Caco-2 (cell line): ENCODE data around the gene SS18. TPM values are rescaled to one million over a fixed set of nuclear protein-coding genes. Genes with fewer than 3 reads are reported as not detected.

Source experiments
- BruUV-seq: library from RNA; stranded (reverse); fragments of 400-500 nt; replicated peaks from 2 replicates; lab custom pipeline; 2021; lab: Mats Ljungman, UMichigan
- CTCF ChIA-PET: fragments of 300-600 bp; sonication (Branson Sonifier 250); formaldehyde crosslinking; loops from one replicate; lab custom pipeline; 2022; ENCODE audit warnings: antibody characterized with exemption; lab: Charles Lee
- POLR2A ChIA-PET: fragments of 300-600 bp; sonication (Branson Sonifier 250); formaldehyde crosslinking; loops from one replicate; lab custom pipeline; 2022; ENCODE audit warnings: antibody characterized with exemption; lab: Charles Lee
- DNase-seq, 2 experiments: peaks; one replicate each; pipeline versions ENCODE4 v3.0.0 to v3.0.0-alpha.2; 2020 to 2022
- H3K27me3 ChIP-seq: replicated peaks from 2 replicates; pipeline ENCODE4 v1.6.0; 2011; ENCODE audit warnings: low read length; ENCODE audit not compliant: control insufficient read depth, insufficient read depth
- H3K36me3 ChIP-seq: 2 replicates; pipeline ENCODE4 v1.5.1; 2011; ENCODE audit warnings: low read length; ENCODE audit not compliant: control insufficient read depth, insufficient read depth
- H3K4me1 ChIP-seq: fragments of 250-450 bp; sonication (Bioruptor Pico); 2 replicates; pipeline ENCODE4 v1.5.1; 2020; ENCODE audit warnings: mild to moderate bottlenecking
- H3K4me3 ChIP-seq: 2 replicates; pipeline ENCODE4 v1.5.1; 2011; ENCODE audit warnings: low read depth, mild to moderate bottlenecking, control low read depth, low read length
- H3K9me3 ChIP-seq: fragments of 250-450 bp; sonication (Bioruptor Pico); 2 replicates; pipeline ENCODE4 v1.5.1; 2020; ENCODE audit warnings: mild to moderate bottlenecking, moderate library complexity
- H3K27ac Mint-ChIP-seq: one replicate; pipeline ENCODE4 v1.8.0; 2022; ENCODE audit warnings: mixed read lengths; ENCODE audit not compliant: unreplicated experiment
- H3K27me3 Mint-ChIP-seq: one replicate; pipeline ENCODE4 v1.8.0; 2022; ENCODE audit warnings: mixed read lengths; ENCODE audit not compliant: insufficient read depth, unreplicated experiment
- H3K36me3 Mint-ChIP-seq: one replicate; pipeline ENCODE4 v1.8.0; 2022; ENCODE audit warnings: mild to moderate bottlenecking, mixed read lengths; ENCODE audit not compliant: insufficient read depth, unreplicated experiment
- H3K4me1 Mint-ChIP-seq: one replicate; pipeline ENCODE4 v1.8.0; 2022; ENCODE audit warnings: low read depth, mixed read lengths; ENCODE audit not compliant: unreplicated experiment
- H3K4me3 Mint-ChIP-seq: one replicate; pipeline ENCODE4 v1.8.0; 2022; ENCODE audit warnings: mild to moderate bottlenecking, moderate library complexity, mixed read lengths; ENCODE audit not compliant: unreplicated experiment
- H3K9me3 Mint-ChIP-seq: one replicate; pipeline ENCODE4 v1.8.0; 2022; ENCODE audit warnings: mixed read lengths; ENCODE audit not compliant: unreplicated experiment
- intact Hi-C: fragments of 100-400 bp; cut with micrococcal nuclease; formaldehyde crosslinking; loops from one replicate; pipeline ENCODE4 v1.10.0; 2022; ENCODE audit not compliant: unreplicated experiment
- total RNA-seq: library from RNA; stranded (reverse); gene quantifications from 2 replicates; pipeline ENCODE4 v1.2.3, GENCODE V29; 2022
- TF ChIP-seq, protein P1 (sequence below), 2 experiments: fragments of 200-600 bp in 1 of 2; IDR thresholded peaks; 1 replicate in 1 of 2; 2 replicates in 1 of 2; pipeline versions ENCODE4 v1.5.1 to v1.8.0; 2011 to 2022; ENCODE audit warnings: antibody characterized with exemption in 1 of 2, control low read depth in 1 of 2, inconsistent platforms in 1 of 2, low read depth in 1 of 2, low read length in 1 of 2, mild to moderate bottlenecking in 1 of 2, moderate library complexity in 1 of 2; ENCODE audit not compliant: insufficient read depth in 1 of 2, severe bottlenecking in 1 of 2, unreplicated experiment in 1 of 2

SS18 gene
- total RNA-seq, 1 experiment from 2014 or later = 34.6 TPM

DNA sequence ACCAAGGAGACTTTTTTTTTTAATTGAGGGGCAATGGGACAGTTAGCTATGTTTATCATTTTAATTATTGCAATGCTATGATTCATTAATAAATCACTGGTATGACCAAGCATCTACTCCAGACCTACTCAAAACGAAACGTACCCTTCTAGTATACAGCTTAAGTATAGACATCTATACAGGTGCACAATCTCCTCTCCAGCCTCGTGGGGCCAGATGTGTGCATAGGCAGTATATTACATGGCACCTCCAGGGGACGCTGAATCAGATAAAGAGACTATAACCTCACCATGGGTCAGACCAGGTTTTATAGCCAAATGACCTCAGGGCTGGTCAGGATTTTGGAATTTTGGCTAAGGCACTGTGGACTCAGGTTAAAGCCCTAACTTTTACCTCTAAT lies 86.6 kb downstream of the SS18 start:
- no peaks in the 10 kb centered on the region for H3K36me3 ChIP-seq
- intact Hi-C loops = no loop called here
- ChIA-PET CTCF (no interaction called here), POLR2A (no interaction called here)
- no peaks in the 10 kb centered on the region for H3K27me3 ChIP-seq
- Mint-ChIP-seq H3K27me3 (peaks cover 2% of the 10 kb centered on the region), H3K4me3 (no peak overlapping the region), H3K36me3 (no peaks in the 10 kb centered on the region), H3K27ac (no peak overlapping the region), H3K9me3 (no peaks in the 10 kb centered on the region), H3K4me1 (no peaks in the 10 kb centered on the region)
- no peaks in the 10 kb centered on the region for H3K9me3 ChIP-seq
- TF ChIP-seq, protein P1, sequence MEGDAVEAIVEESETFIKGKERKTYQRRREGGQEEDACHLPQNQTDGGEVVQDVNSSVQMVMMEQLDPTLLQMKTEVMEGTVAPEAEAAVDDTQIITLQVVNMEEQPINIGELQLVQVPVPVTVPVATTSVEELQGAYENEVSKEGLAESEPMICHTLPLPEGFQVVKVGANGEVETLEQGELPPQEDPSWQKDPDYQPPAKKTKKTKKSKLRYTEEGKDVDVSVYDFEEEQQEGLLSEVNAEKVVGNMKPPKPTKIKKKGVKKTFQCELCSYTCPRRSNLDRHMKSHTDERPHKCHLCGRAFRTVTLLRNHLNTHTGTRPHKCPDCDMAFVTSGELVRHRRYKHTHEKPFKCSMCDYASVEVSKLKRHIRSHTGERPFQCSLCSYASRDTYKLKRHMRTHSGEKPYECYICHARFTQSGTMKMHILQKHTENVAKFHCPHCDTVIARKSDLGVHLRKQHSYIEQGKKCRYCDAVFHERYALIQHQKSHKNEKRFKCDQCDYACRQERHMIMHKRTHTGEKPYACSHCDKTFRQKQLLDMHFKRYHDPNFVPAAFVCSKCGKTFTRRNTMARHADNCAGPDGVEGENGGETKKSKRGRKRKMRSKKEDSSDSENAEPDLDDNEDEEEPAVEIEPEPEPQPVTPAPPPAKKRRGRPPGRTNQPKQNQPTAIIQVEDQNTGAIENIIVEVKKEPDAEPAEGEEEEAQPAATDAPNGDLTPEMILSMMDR (IDR thresholded peaks at IDR 0.05; ENCODE audit: insufficient read depth in 1 of 2, low read depth in 1 of 2, low read length in 1 of 2, severe bottlenecking in 1 of 2, unreplicated experiment in 1 of 2) = no peak
- no TSS peak for BruUV-seq
- DNase-seq = no peak
- no peaks in the 10 kb centered on the region for H3K4me1 ChIP-seq
- H3K4me3 ChIP-seq = no peak overlapping the region

DNA sequence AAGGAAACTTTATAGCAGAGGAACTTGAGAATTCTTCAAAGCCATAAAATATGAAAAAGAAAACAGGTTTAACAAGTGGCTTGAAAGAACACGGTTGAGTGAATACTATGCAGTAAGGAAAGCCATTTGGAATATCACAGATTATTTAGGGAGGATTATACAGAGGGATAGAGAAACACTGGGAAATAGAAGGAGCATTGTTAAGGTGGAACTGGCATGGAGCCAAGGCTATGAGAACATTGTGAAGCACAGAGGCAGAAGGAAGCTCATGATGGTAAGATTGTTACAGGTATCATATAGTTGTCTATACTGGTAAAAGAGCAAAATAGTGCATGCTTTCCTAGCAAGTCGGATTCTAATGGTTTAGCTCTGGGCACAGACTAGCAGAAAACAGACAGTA lies 87.1 kb downstream of the SS18 start:
- no peak for DNase-seq

DNA sequence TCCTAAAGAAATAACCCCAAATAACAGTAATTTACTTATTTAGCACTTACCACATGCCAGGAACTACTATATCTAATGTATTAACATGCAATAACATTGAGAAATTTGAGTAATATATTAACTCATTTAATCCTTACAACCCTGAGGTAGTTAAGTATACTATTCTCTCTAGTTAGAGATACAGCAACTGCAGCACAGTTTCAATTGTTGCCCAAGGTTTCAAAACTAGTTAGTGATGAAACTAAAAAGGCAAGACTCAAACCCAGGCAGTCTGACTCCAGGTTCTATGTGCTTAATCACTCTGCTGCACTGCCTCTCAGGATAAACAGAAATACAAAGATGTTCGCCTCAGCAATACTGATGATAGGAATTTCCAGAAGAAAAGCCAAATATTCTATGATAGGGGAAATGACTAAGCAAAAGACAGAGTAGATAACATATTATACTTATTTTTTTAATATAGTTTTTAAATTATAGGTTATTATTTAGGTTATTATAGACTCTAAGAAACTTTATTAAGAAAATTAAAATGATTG lies 88.0 kb downstream of the SS18 start:
- no peak for DNase-seq
- no peak overlapping the region for H3K4me3 ChIP-seq
- H3K27ac Mint-ChIP-seq = no peak overlapping the region
- no TSS peak for BruUV-seq
- peaks cover 4% of the 10 kb centered on the region for H3K27me3 Mint-ChIP-seq
- H3K36me3 Mint-ChIP-seq = no peaks in the 10 kb centered on the region
- H3K9me3 ChIP-seq = no peaks in the 10 kb centered on the region
- ChIA-PET CTCF (no interaction called here), POLR2A (no interaction called here)
- H3K9me3 Mint-ChIP-seq = no peaks in the 10 kb centered on the region
- H3K27me3 ChIP-seq = no peaks in the 10 kb centered on the region
- no peak overlapping the region for H3K4me3 Mint-ChIP-seq
- no peaks in the 10 kb centered on the region for H3K36me3 ChIP-seq
- TF ChIP-seq, protein P1 (IDR thresholded peaks at IDR 0.05; ENCODE audit: insufficient read depth in 1 of 2, low read depth in 1 of 2, low read length in 1 of 2, severe bottlenecking in 1 of 2, unreplicated experiment in 1 of 2) = no peak
- no peaks in the 10 kb centered on the region for H3K4me1 Mint-ChIP-seq
- no peaks in the 10 kb centered on the region for H3K4me1 ChIP-seq
- intact Hi-C loops = loop anchor here (1.0 kb wide), 1 partner anchor 18 kb away; no protein-coding TSS in a partner anchor

More for the DNA sequence above, 87.1 kb downstream of the SS18 start:
- Mint-ChIP-seq H3K27me3 (peaks cover 4% of the 10 kb centered on the region), H3K36me3 (no peaks in the 10 kb centered on the region), H3K9me3 (no peaks in the 10 kb centered on the region), H3K4me1 (no peaks in the 10 kb centered on the region), H3K27ac (no peak overlapping the region), H3K4me3 (no peak overlapping the region)
- H3K4me1 ChIP-seq = no peaks in the 10 kb centered on the region
- H3K4me3 ChIP-seq = no peak overlapping the region
- TF ChIP-seq, protein P1 (IDR thresholded peaks at IDR 0.05; ENCODE audit: insufficient read depth in 1 of 2, low read depth in 1 of 2, low read length in 1 of 2, severe bottlenecking in 1 of 2, unreplicated experiment in 1 of 2) = no peak
- BruUV-seq = no TSS peak
- intact Hi-C loops = no loop called here
- no peaks in the 10 kb centered on the region for H3K36me3 ChIP-seq
- no peaks in the 10 kb centered on the region for H3K27me3 ChIP-seq
- no peaks in the 10 kb centered on the region for H3K9me3 ChIP-seq
- POLR2A ChIA-PET = no interaction called here
- CTCF ChIA-PET = no interaction called here
